Pancreas (tissue), 10 donors: ENCODE measurements around the gene CSF1R. TPM values are rescaled to one million over a fixed set of nuclear protein-coding genes. Genes with fewer than 3 reads are reported as not detected.

Experiments used
- ATAC-seq, 4 donors: fragments of 200-7000 bp; cut with Tn5 transposase; one replicate each; pipeline versions ENCODE4 v1.8.0 to v1.9.1; 2020; ENCODE audit warnings: mild to moderate bottlenecking in 4 of 4, moderate library complexity in 4 of 4
- DNase-seq, 6 donors: peaks; one replicate each; pipeline ENCODE4 v3.0.0-alpha.2; 2020
- FAIRE-seq: peaks from 2 replicates; lab custom pipeline; 2012; peaks lifted over from hg19 to GRCh38; lab: Jason Lieb, UNC
- H3K27ac ChIP-seq, 4 donors: fragments of 200-600 bp; sonication (generic); 1 replicate in 3 of 4; 2 replicates in 1 of 4; pipeline versions ENCODE4 v1.5.0 to v1.8.0; 2020
- H3K27me3 ChIP-seq, 4 donors: fragments of 200-600 bp; one replicate each; pipeline ENCODE4 v1.8.0; 2021
- H3K36me3 ChIP-seq, 3 donors: fragments of 200-600 bp; sonication (generic) in 1 of 3; one replicate each; pipeline versions ENCODE4 v1.5.0 to v1.8.0; 2020 to 2021
- H3K4me1 ChIP-seq, 3 donors: fragments of 200-600 bp; one replicate each; pipeline ENCODE4 v1.8.0; 2021
- H3K4me3 ChIP-seq, 4 donors: fragments of 200-600 bp; sonication (generic) in 2 of 4; one replicate each; pipeline versions ENCODE4 v1.5.0 to v1.8.0; 2020 to 2021
- H3K9me3 ChIP-seq, 4 donors: fragments of 200-600 bp; one replicate each; pipeline ENCODE4 v1.8.0; 2021
- CTCF ChIP-seq, 4 donors: fragments of 200-600 bp; sonication (generic) in 3 of 4; IDR thresholded peaks; one replicate each; pipeline versions ENCODE4 v1.5.0 to v1.8.0; 2021; ENCODE audit warnings: antibody characterized with exemption in 4 of 4
- WGBS, 2 donors: extraction: QIAGEN DNeasy Blood & Tissue Kit; methylation state at CpG; one replicate each; pipeline ENCODE4 v1.1.7; 2013; 5-methylcytosine and 5-hydroxymethylcytosine counted together
- intact Hi-C, 3 donors: fragments of 100-400 bp; cut with DNase I; formaldehyde crosslinking; loops; one replicate each; pipeline versions ENCODE4 v1.11.1 to v1.14.2; 2022
- polyA plus RNA-seq, 2 donors: library from polyadenylated mRNA; stranded (reverse); fragments of 200-250 nt; gene quantifications; one replicate each; pipeline ENCODE4 v1.2.3, GENCODE V29; 2013
- total RNA-seq, 6 donors: library from RNA; stranded (reverse); fragmentation: NEBNext Ultra II Directional in 4 of 6; extraction: Animal tissue kit (Norgen Biotek cat#: 25700) in 4 of 6; gene quantifications; one replicate each; pipeline versions ENCODE4 v1.2.1 to v1.2.4, GENCODE V29; 2021 to 2023
- donor health status: healthy with polysubstance abuse.
- donor health status: DM: no; HTN: no; CAD: no; lungs with moderate emphysema.
- donor health status: DM: no; HTN: no; CAD: no.
- donor health status: control.
- donor health status: control.
- donor health status: Bipolar disorder and iron deficiency.
- donor health status: DM: yes; HTN: yes; CAD: no.
- donor health status: DM: no; HTN: no; CAD: no.
- donor health status: DM: no; HTN: no; CAD: no.
- donor health status: DM: yes; HTN: yes; CAD: no.

Gene CSF1R
- total and polyA plus RNA-seq, 8 donors: 1.4 to 51.2 (median 4.1) TPM

- H3K4me1 ChIP-seq: no peaks in the 10 kb centered on the region
- 87 to 91% methylated on average over 10 of the region's 10 CpGs for WGBS, 2 donors
- no peaks in the 10 kb centered on the region for H3K9me3 ChIP-seq
- H3K4me3 ChIP-seq: no peak overlapping the region
- ATAC-seq: no peak
- no peaks in the 10 kb centered on the region for H3K36me3 ChIP-seq
- no peak overlapping the region for H3K27ac ChIP-seq
- DNase-seq: peak in 1 of 6 donors; percentile 50
- no peaks in the 10 kb centered on the region for H3K27me3 ChIP-seq
- no peak for TF ChIP-seq CTCF (IDR thresholded peaks at IDR 0.05)
- no peak for FAIRE-seq
- intact Hi-C loops: no loop called here
These were observed 30.5 kb upstream of the CSF1R start for GRCh38 chr5:150116667-150117400.

- WGBS, 2 donors: 81 to 88% methylated on average over 8 of the region's 8 CpGs
- no peaks in the 10 kb centered on the region for H3K27me3 ChIP-seq
- H3K36me3 ChIP-seq: no peaks in the 10 kb centered on the region
- intact Hi-C loops: no loop called here
- H3K4me1 ChIP-seq: no peaks in the 10 kb centered on the region
- no peak overlapping the region for H3K27ac ChIP-seq
- FAIRE-seq (no peak), DNase-seq (peak in 1 of 6 donors; percentile 4), ATAC-seq (no peak)
- TF ChIP-seq CTCF (IDR thresholded peaks at IDR 0.05): no peak
- no peak overlapping the region for H3K4me3 ChIP-seq
- no peaks in the 10 kb centered on the region for H3K9me3 ChIP-seq
These were observed 28.5 kb upstream of the CSF1R start for GRCh38 chr5:150114773-150115408.

- 83 to 87% methylated on average over 12 of the region's 12 CpGs for WGBS, 2 donors
- TF ChIP-seq CTCF (IDR thresholded peaks at IDR 0.05): no peak
These were observed 27.8 kb upstream of the CSF1R start for GRCh38 chr5:150114102-150114641.

GRCh38 chr5:150113047-150113744 lies 26.8 kb upstream of the CSF1R start:
- ATAC-seq (peak in 3 of 4 donors; percentile 43 to 58 (median 46)), FAIRE-seq (no peak), DNase-seq (peak in 1 of 6 donors; percentile 8)
- Histone ChIP-seq H3K4me3 (no peak overlapping the region), H3K4me1 (no peaks in the 10 kb centered on the region), H3K27ac (no peak overlapping the region), H3K27me3 (no peaks in the 10 kb centered on the region), H3K36me3 (no peaks in the 10 kb centered on the region), H3K9me3 (no peaks in the 10 kb centered on the region)
- WGBS, 2 donors: 62 to 66% methylated on average over 18 of the region's 18 CpGs
- TF ChIP-seq CTCF (IDR thresholded peaks at IDR 0.05): no peak
- intact Hi-C loops: no loop called here

More at GRCh38 chr5:150114102-150114641, 27.8 kb upstream of the CSF1R start:
- no peaks in the 10 kb centered on the region for H3K36me3 ChIP-seq
- peak in 1 of 6 donors; percentile 4 for DNase-seq
- H3K4me3 ChIP-seq: no peak overlapping the region
- H3K4me1 ChIP-seq: no peaks in the 10 kb centered on the region
- no peak overlapping the region for H3K27ac ChIP-seq
- no peaks in the 10 kb centered on the region for H3K27me3 ChIP-seq
- ATAC-seq: no peak
- FAIRE-seq: no peak
- H3K9me3 ChIP-seq: no peaks in the 10 kb centered on the region
- intact Hi-C loops: no loop called here
